ENCODE measurements around the gene CNIH2. TPM values are rescaled to one million over a fixed set of nuclear protein-coding genes. Genes with fewer than 3 reads are reported as not detected.

The CNIH2 gene
- total and polyA plus RNA-seq, 2 of the 13 experiments (the other 11 are each of a cell fraction or from before 2014, with no cell fraction given) = 0.60 to 0.69 TPM

DNA sequence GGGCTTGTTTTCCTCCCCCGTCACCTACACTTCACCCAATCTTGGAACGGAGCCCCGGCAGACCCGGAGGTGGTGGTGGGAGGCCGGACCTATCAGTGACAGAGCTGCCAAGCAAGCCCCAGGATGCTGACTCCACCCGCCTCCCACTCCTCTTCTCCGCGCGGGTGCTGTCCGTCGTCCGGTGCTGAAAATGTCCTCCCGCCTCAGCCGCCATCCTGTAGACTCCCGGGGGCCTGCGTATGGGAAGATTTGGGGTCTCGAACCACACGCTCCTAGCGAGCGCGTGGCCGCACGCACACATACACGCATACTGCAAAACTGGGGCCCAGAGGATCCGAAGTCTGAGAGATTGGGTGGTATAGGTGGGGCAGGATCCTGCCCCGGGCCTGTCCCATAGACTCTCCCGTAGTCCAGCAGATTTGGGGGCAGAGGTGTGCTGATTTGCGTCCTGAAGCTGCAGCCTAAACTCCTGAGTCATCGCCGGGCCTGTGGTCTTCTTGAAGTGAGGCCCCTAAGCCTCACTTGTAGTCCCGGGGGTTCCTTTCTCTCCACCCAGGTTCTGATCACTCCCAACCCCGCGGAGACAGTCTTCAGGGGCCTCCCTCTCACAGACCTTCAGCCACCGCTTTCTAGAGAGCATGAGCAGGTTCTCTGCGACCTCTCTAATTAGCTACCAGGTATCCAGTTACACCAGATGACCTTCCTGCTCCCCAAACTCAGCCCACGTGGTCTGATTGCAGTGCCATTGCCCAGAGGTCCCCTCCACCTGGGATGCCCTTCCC lies 11.8 kb downstream of the CNIH2 start (continued):
- TF ChIP-seq TBL1XR1 (IDR thresholded peaks at IDR 0.05; ENCODE audit: borderline replicate concordance, low read length, partially characterized antibody) (no peak), SNRNP70 (IDR thresholded peaks at IDR 0.05; ENCODE audit: low read depth, low read length) (no peak), RAD21 (CRISPR knock-in tag; IDR thresholded peaks at IDR 0.05) (no peak), ZNF772 (CRISPR knock-in tag; IDR thresholded peaks at IDR 0.05) (peak; percentile 88), ELF3 (CRISPR knock-in tag; IDR thresholded peaks at IDR 0.05) (no peak), ZNF569 (CRISPR knock-in tag; IDR thresholded peaks at IDR 0.05; ENCODE audit: borderline replicate concordance) (no peak), ZNF780A (CRISPR knock-in tag; IDR thresholded peaks at IDR 0.05) (peak; percentile 71; the same call in 1 of the 2 replicates), HNRNPLL (IDR thresholded peaks at IDR 0.05; ENCODE audit: low read depth, low read length, poor library complexity, severe bottlenecking) (no peak), SOX13 (IDR thresholded peaks at IDR 0.05) (no peak), SOX13 (CRISPR knock-in tag; conservative IDR thresholded peaks at IDR 0.05 in 1 of 2, IDR thresholded peaks at IDR 0.05 in 1 of 2) (peak in 1 of 2 experiments; percentile 31; a peak in 1 of 4 replicates)
- TF ChIP-seq, protein P1, sequence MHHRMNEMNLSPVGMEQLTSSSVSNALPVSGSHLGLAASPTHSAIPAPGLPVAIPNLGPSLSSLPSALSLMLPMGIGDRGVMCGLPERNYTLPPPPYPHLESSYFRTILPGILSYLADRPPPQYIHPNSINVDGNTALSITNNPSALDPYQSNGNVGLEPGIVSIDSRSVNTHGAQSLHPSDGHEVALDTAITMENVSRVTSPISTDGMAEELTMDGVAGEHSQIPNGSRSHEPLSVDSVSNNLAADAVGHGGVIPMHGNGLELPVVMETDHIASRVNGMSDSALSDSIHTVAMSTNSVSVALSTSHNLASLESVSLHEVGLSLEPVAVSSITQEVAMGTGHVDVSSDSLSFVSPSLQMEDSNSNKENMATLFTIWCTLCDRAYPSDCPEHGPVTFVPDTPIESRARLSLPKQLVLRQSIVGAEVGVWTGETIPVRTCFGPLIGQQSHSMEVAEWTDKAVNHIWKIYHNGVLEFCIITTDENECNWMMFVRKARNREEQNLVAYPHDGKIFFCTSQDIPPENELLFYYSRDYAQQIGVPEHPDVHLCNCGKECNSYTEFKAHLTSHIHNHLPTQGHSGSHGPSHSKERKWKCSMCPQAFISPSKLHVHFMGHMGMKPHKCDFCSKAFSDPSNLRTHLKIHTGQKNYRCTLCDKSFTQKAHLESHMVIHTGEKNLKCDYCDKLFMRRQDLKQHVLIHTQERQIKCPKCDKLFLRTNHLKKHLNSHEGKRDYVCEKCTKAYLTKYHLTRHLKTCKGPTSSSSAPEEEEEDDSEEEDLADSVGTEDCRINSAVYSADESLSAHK (CRISPR knock-in tag; IDR thresholded peaks at IDR 0.05; ENCODE audit: borderline replicate concordance) = peak; percentile 49; the same call in 1 of the 2 replicates
- TF ChIP-seq, protein P2, sequence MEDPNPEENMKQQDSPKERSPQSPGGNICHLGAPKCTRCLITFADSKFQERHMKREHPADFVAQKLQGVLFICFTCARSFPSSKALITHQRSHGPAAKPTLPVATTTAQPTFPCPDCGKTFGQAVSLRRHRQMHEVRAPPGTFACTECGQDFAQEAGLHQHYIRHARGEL (CRISPR knock-in tag; IDR thresholded peaks at IDR 0.05) = 0 out of 2 replicates have a peak, but pooled peaks have one; percentile 54
- TF ChIP-seq, protein P3, sequence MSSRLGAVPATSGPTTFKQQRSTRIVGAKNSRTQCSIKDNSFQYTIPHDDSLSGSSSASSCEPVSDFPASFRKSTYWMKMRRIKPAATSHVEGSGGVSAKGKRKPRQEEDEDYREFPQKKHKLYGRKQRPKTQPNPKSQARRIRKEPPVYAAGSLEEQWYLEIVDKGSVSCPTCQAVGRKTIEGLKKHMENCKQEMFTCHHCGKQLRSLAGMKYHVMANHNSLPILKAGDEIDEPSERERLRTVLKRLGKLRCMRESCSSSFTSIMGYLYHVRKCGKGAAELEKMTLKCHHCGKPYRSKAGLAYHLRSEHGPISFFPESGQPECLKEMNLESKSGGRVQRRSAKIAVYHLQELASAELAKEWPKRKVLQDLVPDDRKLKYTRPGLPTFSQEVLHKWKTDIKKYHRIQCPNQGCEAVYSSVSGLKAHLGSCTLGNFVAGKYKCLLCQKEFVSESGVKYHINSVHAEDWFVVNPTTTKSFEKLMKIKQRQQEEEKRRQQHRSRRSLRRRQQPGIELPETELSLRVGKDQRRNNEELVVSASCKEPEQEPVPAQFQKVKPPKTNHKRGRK (CRISPR knock-in tag; IDR thresholded peaks at IDR 0.05) = no peak
- TF ChIP-seq, protein P4, sequence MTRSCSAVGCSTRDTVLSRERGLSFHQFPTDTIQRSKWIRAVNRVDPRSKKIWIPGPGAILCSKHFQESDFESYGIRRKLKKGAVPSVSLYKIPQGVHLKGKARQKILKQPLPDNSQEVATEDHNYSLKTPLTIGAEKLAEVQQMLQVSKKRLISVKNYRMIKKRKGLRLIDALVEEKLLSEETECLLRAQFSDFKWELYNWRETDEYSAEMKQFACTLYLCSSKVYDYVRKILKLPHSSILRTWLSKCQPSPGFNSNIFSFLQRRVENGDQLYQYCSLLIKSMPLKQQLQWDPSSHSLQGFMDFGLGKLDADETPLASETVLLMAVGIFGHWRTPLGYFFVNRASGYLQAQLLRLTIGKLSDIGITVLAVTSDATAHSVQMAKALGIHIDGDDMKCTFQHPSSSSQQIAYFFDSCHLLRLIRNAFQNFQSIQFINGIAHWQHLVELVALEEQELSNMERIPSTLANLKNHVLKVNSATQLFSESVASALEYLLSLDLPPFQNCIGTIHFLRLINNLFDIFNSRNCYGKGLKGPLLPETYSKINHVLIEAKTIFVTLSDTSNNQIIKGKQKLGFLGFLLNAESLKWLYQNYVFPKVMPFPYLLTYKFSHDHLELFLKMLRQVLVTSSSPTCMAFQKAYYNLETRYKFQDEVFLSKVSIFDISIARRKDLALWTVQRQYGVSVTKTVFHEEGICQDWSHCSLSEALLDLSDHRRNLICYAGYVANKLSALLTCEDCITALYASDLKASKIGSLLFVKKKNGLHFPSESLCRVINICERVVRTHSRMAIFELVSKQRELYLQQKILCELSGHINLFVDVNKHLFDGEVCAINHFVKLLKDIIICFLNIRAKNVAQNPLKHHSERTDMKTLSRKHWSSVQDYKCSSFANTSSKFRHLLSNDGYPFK (CRISPR knock-in tag; IDR thresholded peaks at IDR 0.05; ENCODE audit: borderline replicate concordance) = peak; percentile 20; the same call in 1 of the 2 replicates
- TF ChIP-seq, protein P5, sequence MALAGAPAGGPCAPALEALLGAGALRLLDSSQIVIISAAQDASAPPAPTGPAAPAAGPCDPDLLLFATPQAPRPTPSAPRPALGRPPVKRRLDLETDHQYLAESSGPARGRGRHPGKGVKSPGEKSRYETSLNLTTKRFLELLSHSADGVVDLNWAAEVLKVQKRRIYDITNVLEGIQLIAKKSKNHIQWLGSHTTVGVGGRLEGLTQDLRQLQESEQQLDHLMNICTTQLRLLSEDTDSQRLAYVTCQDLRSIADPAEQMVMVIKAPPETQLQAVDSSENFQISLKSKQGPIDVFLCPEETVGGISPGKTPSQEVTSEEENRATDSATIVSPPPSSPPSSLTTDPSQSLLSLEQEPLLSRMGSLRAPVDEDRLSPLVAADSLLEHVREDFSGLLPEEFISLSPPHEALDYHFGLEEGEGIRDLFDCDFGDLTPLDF (CRISPR knock-in tag; IDR thresholded peaks at IDR 0.05) = no peak
- TF ChIP-seq, protein P6, sequence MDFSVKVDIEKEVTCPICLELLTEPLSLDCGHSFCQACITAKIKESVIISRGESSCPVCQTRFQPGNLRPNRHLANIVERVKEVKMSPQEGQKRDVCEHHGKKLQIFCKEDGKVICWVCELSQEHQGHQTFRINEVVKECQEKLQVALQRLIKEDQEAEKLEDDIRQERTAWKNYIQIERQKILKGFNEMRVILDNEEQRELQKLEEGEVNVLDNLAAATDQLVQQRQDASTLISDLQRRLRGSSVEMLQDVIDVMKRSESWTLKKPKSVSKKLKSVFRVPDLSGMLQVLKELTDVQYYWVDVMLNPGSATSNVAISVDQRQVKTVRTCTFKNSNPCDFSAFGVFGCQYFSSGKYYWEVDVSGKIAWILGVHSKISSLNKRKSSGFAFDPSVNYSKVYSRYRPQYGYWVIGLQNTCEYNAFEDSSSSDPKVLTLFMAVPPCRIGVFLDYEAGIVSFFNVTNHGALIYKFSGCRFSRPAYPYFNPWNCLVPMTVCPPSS (IDR thresholded peaks at IDR 0.05) = no peak

Measured in HepG2 (cell line).